ENCODE results near the gene ANKRD22.

The ANKRD22 gene

GRCh38 chr10:88804083-88804812 lies 47.4 kb downstream of the ANKRD22 start:
- no peak for TF ChIP-seq CTCF (IDR thresholded peaks at IDR 0.05; ENCODE audit: control insufficient read depth, extremely low read depth, insufficient read depth)
- no peak for DNase-seq (ENCODE audit: low read depth)

GRCh38 chr10:88803641-88804040 lies 48.0 kb downstream of the ANKRD22 start:
- TF ChIP-seq CTCF (IDR thresholded peaks at IDR 0.05; ENCODE audit: control insufficient read depth, extremely low read depth, insufficient read depth), result no peak
- DNase-seq (ENCODE audit: low read depth), result no peak
- no peak overlapping the region for H3K4me3 ChIP-seq (ENCODE audit: low read depth, low read length)

More at GRCh38 chr10:88804083-88804812, 47.4 kb downstream of the ANKRD22 start:
- H3K4me3 ChIP-seq (ENCODE audit: low read depth, low read length), result no peak overlapping the region

GRCh38 chr10:88802523-88803285 lies 48.9 kb downstream of the ANKRD22 start, which contains the start of gene LIPM:
TSS of gene LIPM (plus strand) at chr10:88802730. CDS start at chr10:88802897, 167 bp downstream.
- H3K4me3 ChIP-seq (ENCODE audit: low read depth, low read length), result no peak within 1 kb of the TSS
- no peak for DNase-seq (ENCODE audit: low read depth)
- no peak for TF ChIP-seq CTCF (IDR thresholded peaks at IDR 0.05; ENCODE audit: control insufficient read depth, extremely low read depth, insufficient read depth)

- no peak overlapping the region for H3K4me3 ChIP-seq (ENCODE audit: low read depth, low read length)
- no peak for TF ChIP-seq CTCF (IDR thresholded peaks at IDR 0.05; ENCODE audit: control insufficient read depth, extremely low read depth, insufficient read depth)
- DNase-seq (ENCODE audit: low read depth), result no peak
Measured at GRCh38 chr10:88800152-88801125, 51.2 kb downstream of the ANKRD22 start.

GRCh38 chr10:88794731-88795130 lies 56.9 kb downstream of the ANKRD22 start:
- no peak for DNase-seq (ENCODE audit: low read depth)
- no peak overlapping the region for H3K4me3 ChIP-seq (ENCODE audit: low read depth, low read length)
- no peak for TF ChIP-seq CTCF (IDR thresholded peaks at IDR 0.05; ENCODE audit: control insufficient read depth, extremely low read depth, insufficient read depth)

- TF ChIP-seq CTCF (IDR thresholded peaks at IDR 0.05; ENCODE audit: control insufficient read depth, extremely low read depth, insufficient read depth), result no peak
- no peak for DNase-seq (ENCODE audit: low read depth)
- H3K4me3 ChIP-seq (ENCODE audit: low read depth, low read length), result no peak overlapping the region
Measured at GRCh38 chr10:88793712-88794299, 57.8 kb downstream of the ANKRD22 start.
